NCI-H2107 (cell line): ENCODE measurements around the gene ADPRHL1.
"Not testable (repeated sequence)": the region's sequence is repeated elsewhere in the genome, so short reads cannot be mapped to it uniquely, and the experiment has no call there.

Source experiments
- DNase-seq: peaks from one replicate; lab custom pipeline; 2025; lab: John Stamatoyannopoulos, UW

ADPRHL1 gene

DNA sequence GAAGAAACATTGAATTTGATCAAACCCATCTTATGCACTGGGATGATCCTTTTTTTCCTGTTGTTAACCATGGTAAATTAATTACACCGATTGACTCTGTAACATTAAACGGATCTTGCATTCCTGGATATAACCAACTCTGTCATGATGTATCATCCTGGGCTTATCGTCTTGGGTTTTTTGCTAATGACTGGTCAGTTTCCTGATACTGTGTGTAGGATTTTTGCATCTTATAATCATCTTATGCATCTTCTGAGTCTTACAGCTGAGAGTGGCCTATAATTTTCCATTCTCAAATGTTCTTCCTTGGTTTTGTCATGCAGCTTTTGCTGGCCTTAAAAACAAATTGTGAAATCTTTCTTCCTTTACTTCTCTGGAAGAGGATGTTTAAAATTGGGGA is 24.4 kb upstream of the ADPRHL1 start:
- DNase-seq: no peak

DNA sequence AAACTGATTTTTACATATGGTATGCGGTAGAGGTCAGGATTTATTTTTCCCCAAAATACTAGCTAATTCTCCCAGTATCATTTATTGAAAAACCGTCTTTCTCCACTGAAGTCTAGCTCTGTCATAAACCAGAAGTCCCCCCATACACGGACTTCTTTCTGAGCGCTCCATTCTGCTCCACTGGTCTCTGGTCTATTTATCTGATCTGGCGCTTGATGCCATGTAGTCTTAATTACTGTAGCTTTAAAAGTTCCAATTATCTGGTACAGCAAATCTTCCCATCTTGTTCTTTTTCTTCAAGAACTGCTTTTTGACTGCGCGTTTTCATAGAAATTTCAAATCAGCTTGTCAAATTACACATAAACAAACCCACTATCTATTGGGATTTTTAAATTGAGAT is 23.5 kb upstream of the ADPRHL1 start:
- no peak for DNase-seq

DNA sequence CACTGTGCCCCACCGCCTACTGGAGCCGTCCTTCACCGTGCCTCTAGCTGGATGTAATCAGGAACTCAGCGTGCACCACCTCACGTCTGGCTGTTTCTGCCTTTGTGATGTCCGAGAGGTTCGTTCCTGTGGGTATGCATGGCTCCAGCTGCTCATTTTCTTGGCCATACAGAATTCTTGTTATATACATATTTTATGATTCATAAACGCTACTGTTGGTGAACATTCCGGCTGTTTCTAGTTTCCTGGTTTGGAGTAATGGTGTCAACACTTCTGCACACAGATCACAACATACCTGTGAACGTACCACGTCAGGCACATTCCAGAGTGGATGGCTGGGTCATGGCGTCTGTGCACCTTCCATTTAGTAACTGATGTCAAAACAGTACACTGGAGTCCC is 22.6 kb upstream of the ADPRHL1 start:
- DNase-seq: no peak

DNA sequence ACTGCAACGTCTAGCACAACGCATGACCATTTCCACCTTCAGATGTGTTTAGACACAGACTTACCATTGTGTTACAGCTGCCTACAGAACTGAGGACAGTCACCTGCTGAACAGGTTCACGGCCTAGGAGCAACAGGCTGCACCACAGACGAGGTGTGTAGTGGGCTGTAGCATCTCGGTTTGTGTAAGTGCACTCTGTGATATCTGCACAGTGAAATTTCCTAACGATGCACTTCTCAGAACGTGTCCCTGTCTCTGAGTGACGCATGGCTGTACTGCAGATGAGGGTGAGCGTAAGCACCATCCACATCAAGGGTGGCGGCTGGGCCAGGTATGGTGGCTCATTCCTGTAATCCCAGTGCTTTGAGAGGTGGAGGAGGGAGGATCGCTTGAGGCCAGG is 22.0 kb upstream of the ADPRHL1 start:
- no peak for DNase-seq

DNA sequence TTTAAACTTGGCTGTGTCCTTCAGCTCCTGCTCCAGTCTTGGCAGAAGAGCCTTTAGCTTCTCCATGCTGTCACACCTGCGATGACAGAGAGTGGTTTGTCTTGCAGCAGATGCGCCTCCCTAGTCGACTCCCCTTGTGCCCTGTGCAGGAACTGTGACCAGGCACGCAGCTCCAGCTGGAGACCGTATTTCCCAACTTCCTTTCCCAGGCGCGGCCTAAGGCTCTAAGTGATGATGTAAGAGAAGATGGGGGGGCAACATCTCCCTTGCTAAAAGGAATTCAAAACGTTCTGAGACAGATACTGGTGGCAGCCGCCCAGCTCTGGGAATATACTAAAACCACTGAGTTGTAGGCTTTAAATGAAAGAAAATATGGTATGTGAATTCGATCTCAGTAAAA is 20.9 kb upstream of the ADPRHL1 start:
- DNase-seq: no peak

DNA sequence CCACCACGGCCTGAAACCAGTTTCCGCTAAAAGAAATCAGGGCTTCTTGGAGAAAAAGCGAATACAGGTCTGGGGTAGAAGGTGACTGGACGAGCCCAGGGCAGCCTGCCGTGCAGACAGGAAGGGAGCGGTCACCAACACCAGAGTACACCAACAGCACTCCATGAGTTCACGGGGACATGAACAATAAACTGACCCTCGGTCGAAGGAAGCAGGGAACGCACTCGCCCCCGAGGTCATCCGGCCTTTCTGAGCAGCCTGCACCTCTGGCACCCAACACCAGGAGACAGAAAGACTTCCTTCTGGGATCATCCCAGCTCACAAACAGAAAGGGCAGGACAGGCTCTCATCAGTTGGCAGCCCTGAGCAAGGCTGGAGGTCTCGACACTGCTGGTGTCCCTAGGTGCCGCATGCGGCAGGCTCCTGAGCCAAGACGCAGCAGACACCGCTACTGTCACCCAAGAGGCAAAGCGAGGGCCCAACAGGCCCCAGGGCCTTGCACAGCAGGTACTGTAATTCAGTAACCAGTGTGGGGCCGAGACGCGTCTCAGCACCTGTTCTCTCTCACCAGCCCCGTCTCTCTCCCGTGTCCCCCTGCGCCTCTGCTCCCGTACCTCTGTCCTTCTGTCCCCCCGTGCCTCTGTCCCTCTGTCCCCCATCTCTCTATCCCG is 19.2 kb upstream of the ADPRHL1 start:
- DNase-seq: no peak

DNA sequence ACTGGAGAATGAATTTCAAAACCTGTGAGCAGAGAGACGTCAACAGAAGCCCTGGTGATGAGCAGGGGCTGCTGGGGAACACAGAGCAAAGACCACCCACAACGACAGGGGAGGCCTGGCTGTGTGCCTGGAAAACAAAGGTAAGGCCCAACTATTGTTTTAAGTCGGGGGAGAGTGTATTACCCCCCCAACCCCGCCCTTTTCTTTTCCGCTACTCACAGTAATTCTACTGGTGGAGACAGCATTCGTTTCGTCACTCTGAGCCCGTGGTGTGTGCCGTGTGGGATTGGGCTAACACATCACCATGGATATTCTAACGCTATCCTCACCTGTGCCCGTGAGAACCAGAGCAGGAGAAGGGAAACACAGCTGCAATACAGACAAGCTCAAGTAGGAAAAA is 18.6 kb upstream of the ADPRHL1 start:
- DNase-seq: no peak

DNA sequence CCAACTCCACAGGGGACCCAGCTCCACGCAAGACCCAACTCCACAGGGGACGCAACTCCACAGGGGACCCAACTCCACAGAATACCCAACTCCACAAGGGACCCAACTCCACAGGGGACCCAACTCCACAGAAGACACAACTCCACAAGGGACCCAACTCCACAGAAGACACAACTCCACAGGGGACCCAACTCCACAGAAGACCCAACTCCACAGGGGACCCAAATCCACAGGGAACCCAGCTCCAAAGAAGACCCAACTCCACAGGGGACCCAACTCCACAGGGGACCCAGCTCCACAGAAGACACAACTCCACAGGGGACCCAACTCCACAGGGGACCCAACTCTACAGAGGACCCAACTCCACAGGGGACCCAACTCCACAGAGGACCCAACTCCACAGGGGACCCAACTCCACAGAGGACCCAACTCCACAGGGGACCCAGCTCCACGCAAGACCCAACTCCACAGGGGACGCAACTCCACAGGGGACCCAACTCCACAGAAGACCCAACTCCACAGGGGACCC is 17.4 kb upstream of the ADPRHL1 start:
- DNase-seq: not testable (repeated sequence)

DNA sequence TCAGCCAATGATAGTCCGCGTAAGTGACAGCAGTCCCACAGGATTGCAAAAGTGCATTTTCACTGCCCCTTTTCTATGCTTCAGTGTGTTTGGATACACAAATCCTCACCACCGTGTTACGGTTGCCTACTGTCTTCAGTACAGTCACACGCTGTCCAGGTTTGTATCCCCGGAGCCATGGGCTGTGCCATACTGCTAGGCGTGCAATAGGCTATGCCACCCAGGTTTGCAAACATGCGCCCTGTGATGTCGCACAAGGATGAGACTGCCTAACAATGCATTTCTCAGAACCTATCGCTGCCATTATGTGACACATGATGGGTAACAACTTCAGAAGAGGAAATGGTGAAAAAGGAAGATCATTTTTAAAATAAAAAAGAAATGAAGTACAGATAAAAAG is 16.8 kb upstream of the ADPRHL1 start:
- DNase-seq: no peak

DNA sequence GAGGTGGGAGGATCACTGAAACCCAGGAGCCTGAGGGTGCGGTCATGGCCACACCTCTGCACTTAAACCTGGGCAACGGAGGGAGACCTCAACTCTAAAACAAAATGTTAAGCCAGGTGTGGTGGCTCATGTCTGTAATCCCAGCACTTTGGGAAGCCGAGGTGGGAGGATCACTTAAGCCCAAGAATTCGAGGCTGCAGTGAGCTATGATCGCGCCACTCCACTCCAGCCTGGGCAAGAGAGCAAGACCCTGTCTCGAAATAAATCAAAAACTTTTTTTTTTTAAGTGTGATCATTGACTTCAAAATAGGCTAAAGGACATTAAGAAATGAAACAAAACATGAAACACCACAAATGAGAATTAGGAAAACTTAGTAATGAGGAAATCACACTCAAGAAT is 16.3 kb upstream of the ADPRHL1 start:
- no peak for DNase-seq

DNA sequence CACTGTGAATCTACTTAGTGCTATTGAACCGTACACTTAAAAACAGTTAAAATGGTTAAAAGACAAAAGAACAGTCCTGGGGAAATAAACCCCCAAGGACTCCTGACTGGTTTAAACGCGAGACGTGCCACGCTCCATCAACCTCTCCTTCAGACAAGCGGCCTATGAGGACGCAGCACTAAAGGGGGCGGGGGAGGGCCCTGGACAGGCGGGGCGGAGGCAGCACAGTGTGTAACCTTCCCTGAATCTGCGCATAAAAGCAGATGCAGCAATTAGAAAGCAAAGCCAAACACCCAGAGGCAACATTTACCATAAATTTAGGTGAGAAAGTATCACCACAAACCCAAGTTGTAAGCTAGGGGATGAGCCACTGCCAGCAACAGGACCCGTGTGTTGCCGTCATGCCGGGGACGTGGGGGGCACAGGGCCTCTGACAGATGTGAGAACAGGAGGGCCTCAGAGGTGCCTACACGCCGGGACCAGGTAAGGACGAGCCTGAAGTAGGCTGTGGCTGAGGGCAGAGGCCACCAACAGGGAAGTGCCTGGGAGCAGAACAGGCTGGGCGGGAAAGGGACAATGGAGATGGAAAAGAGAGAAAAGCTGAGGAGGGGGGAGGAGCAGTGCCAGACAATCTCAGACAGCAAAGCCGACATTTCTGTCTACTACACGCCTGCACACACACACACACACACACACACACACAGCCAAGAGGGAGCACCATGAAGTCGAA is 15.3 kb upstream of the ADPRHL1 start:
- no peak for DNase-seq

DNA sequence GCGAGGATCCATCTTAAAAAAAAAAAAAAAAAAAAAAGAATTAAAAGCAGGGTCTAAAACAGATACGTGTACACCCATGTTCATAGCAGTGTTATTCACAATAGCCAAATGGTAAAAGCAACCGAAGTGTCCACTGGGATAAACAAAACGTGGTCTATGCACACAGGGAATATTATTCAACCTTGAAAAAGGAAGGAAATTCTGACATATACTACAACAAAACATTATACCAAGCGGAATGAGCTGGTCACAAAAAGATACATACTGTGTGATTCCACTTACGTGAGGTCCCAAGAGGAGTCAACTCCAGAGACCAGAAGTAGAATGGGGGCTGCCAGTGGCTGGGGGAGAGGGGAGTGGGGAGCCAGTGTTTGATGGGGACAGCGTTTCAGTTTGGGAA is 14.7 kb upstream of the ADPRHL1 start:
- DNase-seq: no peak

DNA sequence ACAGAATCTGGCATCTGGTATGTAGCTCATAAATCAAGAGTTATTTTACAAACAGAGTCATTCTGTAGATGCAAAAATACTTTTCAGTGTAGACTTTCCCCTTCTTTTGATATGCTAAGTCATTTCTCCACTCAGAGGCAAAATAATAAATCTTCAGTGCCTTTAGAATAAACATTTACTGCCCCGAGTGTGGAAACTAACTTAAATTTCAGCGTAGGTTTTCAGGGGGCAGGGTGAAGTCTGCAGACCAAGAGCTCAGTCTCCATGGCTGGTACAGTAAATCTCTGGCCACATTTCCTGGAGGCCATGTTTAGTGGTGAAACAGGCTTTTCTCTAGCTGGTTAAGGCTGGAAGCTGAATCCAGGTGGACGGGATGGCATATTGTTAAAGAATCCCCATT is 13.1 kb upstream of the ADPRHL1 start:
- no peak for DNase-seq

DNA sequence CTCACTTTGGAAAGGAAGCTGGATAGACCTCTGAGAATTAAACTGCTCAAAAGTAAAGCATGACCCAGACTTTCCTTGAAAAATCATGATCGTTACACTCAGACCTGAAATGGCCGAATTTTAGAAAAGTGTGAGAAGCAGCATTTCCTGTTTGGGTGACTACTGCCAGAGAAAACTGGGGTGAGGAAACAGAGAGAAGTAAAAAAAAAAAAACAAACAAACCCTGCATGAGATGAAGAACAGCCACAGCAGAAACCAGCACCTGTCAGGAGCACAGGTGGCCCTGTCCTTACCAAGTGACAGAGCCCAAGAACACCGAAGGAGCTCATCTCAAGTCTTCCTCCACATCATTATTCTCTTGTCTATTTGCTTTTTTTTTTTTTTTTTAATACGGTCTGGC is 12.0 kb upstream of the ADPRHL1 start:
- DNase-seq: no peak

DNA sequence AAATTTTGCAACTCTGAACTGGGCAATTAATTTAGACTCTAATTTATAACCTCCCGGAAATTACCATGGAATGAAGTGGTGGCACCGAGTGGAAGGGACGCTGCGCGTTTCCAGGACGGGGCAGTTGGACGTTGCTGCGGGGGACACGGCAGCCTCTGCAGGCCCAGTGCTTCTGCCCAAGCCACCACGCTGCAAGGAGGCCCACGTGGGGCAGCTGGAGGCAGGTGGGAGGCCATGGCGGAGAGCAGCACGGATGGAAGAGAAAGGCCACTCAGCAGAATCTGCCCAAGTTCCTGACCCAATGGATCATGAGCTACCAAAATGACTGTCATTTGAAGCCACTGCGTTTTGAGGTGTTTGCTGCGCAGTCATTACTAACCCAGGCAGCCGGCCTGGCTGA is 11.2 kb upstream of the ADPRHL1 start:
- no peak for DNase-seq

DNA sequence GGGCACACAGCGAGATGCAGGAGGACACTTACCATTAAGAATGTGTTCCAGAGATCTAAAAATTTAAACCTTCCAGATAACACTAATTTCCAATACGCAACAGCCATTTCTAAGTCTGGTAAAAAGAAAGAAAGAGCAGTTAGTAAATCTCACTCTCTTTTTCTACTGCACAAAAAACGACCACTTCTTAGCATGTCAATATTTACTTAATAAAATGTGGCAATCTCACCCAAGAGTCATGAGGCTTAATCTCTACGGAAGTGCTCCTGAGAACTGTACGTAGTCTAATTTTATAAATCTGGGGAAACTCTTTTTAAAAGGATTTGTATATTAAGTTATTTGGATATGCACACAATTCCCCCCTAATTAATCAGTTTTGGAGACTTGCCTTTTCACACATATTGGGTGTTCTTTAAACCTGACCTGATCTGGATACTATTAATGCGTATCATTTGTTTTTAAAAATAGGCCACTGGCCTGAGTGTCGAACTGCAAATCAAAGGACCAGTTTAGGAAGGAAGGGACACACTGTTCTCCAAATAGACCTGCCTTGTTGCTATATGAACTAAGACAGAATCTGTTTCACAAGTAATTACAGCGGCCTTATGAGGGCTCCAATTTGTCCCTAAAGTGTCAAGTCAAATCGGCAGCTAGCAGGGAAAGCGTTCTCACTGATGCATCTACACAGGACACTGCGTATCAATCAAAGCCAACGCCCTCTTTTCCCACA is 7.9 kb upstream of the ADPRHL1 start:
- no peak for DNase-seq

DNA sequence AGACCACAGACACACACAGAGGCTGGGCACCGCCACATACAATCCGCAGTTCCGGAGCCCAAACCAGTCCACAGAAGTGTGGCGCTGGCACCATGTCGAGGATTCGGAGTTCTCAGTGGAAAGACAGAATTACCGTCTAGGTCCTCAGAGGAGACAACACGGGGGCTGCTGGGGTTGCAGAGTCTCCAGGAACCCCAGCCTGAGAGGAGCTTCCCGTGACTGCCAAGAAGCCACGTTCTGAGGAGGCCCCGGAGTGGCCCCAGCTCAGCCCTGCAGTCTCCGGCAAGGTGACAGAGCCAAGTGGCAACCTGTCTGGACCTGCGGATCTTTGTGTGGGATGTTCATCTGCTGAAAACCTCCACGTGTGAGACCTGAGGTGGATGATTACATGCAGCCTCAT is 7.3 kb upstream of the ADPRHL1 start:
- DNase-seq: no peak

DNA sequence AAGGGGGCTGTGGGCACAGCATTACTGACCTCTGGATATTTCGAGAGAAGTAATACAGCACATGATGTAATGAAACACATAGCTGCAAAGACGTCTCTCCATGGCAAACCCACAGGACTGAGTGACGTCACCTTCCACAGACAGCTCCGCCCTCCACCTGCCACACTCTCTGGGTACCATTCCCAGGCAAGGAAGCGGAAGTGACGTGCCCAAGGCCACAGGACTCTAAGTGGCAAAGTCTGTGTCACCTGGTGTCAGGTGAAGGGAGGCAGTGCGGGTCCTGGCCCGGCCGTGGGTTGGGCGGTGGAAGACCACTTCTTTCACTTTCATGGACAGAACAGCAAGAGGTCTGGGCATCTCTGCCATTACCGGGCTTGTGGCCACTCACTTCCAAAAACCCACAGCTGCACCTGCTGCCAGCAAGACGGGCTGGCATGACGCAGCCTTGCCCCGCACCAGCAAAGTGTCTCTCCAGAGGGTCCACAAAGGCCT is 6.8 kb upstream of the ADPRHL1 start:
- DNase-seq: no peak

DNA sequence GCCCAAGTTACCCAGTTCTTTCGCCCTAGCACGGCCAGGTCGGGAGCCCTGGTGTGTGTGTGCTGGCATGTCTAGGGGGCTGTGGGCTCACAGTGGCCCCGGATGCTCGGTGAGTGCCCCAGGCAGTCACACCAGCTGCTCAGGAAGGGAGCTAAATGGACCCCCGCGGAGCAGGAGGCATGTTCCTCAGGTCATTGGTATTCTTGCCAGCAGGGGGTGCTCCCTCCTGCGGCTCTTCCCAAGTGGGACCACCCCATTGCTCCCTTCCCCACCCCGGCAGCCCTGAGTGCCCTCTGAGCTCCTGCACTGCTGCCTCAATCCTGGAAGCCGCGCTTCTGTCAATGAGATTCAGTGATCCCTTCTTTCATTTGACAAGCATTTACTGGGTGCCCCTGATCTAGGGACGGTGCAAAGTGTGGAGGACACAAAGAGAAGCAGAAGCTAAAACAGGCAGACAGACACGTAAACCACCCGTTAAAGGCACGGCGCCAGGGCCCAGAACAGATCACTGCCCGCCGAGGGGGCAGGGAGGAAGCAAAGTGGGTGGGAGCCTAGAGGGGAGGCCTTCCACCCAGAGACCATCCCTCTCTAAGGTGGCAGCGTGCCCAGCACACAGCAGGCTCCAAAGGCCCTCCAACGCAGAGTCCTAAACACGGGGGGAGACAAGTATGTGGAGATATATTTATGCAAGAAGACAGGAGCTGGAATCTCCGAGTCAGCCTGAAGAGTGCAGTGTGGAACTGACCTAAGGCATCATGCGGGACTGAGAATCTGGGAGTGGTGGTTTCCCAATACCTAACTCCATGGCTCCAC is 5.2 kb upstream of the ADPRHL1 start:
- DNase-seq: no peak

DNA sequence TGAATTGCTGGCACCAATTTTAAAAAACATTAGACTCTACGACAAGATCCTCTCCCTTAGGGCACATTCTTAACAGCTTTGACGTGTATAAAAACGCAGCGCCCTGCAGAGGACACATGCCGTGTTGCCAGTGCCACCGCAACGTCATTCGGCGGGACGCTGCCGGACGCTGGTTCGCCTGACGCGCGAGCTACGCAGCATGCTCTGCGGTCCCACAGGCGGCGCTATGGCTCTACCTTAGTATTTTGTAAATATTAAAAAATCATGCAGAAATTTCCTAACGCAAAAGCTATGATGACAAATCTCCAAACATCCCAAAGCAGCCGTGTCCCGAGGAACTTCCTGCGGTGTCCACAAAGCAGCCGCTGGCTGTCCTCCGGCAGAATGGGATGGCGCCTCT is 4.2 kb upstream of the ADPRHL1 start:
- DNase-seq: no peak

DNA sequence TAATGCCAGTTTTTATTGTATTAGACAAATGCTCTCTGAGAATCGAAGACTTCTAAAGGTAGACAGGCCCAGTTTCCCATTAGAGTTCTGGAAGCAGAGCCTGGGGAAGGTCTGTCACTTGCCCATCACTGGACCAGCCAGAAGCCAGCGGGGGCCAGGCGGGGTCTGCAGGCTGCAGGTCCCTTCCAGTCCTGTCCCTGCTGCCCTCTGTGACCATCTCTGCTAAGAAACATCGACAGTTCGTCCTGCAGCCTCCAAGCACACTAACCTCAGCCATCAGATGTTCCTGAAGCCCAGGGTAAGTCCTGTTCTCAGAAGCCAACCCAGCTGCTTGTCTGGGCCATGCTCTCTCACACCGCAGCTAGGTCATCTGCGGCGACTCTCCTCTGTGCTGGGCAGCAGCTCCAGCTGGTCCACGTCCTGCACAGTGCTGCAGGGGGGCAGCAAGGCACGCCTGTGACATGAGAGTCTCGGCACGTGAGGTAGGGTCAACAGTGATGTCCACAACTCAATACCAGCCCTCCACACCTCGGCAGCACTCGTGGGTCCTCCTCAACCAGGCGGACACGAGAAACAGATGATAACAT is 2.9 kb upstream of the ADPRHL1 start:
- DNase-seq: no peak

DNA sequence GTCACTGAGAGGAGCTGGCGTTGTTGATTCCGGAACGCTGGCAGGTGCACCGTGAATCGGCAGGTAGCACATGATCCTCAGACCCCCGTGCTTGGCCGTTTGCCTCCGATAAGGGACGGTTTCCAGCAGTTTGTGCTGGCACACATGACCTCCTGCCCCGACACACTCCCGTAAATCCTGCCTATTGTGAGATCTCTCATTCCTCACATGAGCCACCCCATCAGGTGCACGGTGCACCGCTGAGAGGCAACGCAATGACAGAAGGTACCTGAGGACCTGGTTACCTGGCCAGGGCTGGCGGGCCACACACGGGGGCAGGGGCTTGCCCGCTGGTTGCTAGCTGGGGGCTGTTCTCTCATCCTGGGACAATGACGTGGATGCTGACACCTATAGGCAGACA is 2.1 kb upstream of the ADPRHL1 start:
- DNase-seq: no peak
